DOHH2 (cell line): ENCODE measurements around the gene INTS14.

ENCODE experiments used
- H3F3A ChIP-seq: fragments of 200-600 bp; sonication (generic), shearing (Covaris generic); 2 replicates; pipeline ENCODE4 v1.6.0; 2016; ENCODE audit warnings: antibody characterized with exemption, mild to moderate bottlenecking; ENCODE audit not compliant: control insufficient read depth, insufficient read depth
- H3K27ac ChIP-seq: fragments of 200-600 bp; sonication (generic); 2 replicates; pipeline ENCODE4 v1.5.1; 2014; ENCODE audit warnings: low read depth, mild to moderate bottlenecking, low read length, moderate library complexity
- H3K27me3 ChIP-seq: fragments of 200-600 bp; sonication (generic); 2 replicates; pipeline ENCODE4 v1.6.1; 2014; ENCODE audit warnings: mild to moderate bottlenecking, low read length, mixed read lengths; ENCODE audit not compliant: control insufficient read depth
- H3K36me3 ChIP-seq: fragments of 200-600 bp; sonication (generic); 2 replicates; pipeline ENCODE4 v1.6.1; 2014; ENCODE audit warnings: mild to moderate bottlenecking, low read length, moderate library complexity, mixed read lengths; ENCODE audit not compliant: control insufficient read depth
- H3K4me1 ChIP-seq: fragments of 200-600 bp; sonication (generic); 2 replicates; pipeline ENCODE4 v1.6.1; 2014; ENCODE audit warnings: mild to moderate bottlenecking, low read length, mixed read lengths; ENCODE audit not compliant: control insufficient read depth
- H3K4me2 ChIP-seq: fragments of 200-600 bp; sonication (generic); 2 replicates; pipeline ENCODE4 v1.6.0; 2014; ENCODE audit warnings: mild to moderate bottlenecking, low read length, moderate library complexity
- H3K4me3 ChIP-seq: fragments of 200-600 bp; sonication (generic); 2 replicates; pipeline ENCODE4 v1.5.1; 2014; ENCODE audit warnings: mild to moderate bottlenecking, low read length, mixed read lengths
- H3K79me2 ChIP-seq: fragments of 200-600 bp; sonication (generic); 2 replicates; pipeline ENCODE4 v1.6.1; 2014; ENCODE audit warnings: mild to moderate bottlenecking, low read length, mixed read lengths; ENCODE audit not compliant: control insufficient read depth
- H3K9me2 ChIP-seq: fragments of 200-600 bp; sonication (generic); replicated peaks from 2 replicates; pipeline ENCODE4 v1.6.1; 2014; ENCODE audit warnings: mild to moderate bottlenecking, low read length, mixed read lengths; ENCODE audit not compliant: control insufficient read depth
- H3K9me3 ChIP-seq: fragments of 200-600 bp; sonication (generic); 2 replicates; pipeline ENCODE4 v1.6.1; 2014; ENCODE audit warnings: antibody characterized with exemption, low read length, mixed read lengths; ENCODE audit not compliant: control insufficient read depth, insufficient read depth
- H4K20me1 ChIP-seq: fragments of 200-600 bp; sonication (generic); 2 replicates; pipeline ENCODE4 v1.6.0; 2014; ENCODE audit warnings: low read depth, mild to moderate bottlenecking, antibody characterized with exemption, low read length, moderate library complexity; ENCODE audit not compliant: control insufficient read depth, insufficient read depth
- EZH2phosphoT487 ChIP-seq: fragments of 200-600 bp; sonication (generic); IDR thresholded peaks from 2 replicates; pipeline ENCODE4 v1.6.1; 2017; ENCODE audit warnings: borderline replicate concordance, mild to moderate bottlenecking, antibody characterized with exemption, low read length, moderate library complexity, mixed read lengths
- TF ChIP-seq, protein P1 (sequence below): fragments of 200-600 bp; sonication (generic); IDR thresholded peaks from one replicate; pipeline ENCODE4 v1.5.1; 2014; ENCODE audit warnings: antibody characterized with exemption, mild to moderate bottlenecking, low read depth, low read length; ENCODE audit not compliant: poor library complexity, severe bottlenecking

Gene INTS14

DNA sequence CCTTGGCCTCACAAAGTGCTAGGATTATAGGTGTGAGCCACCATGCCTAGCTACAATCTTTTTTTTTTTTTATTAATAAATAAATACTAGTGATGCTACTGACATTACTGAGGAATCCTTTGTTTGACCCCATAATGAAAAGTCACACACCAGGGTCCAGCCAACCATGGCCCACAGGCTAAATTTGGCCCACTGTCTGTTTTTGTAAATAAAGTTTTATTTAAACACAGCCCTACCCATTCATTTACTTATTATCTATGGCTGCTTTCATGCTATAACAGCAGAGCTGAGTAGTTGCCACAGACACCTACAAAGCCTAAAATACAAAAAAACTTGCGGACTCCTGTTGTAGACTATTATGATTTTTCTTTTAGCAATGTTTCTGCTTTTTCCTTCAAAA lies 7.4 kb downstream of the INTS14 start:
- H3K4me3 ChIP-seq, result no peak overlapping the region
- H3K9me3 ChIP-seq, result no peaks in the 10 kb centered on the region
- H3K27ac ChIP-seq, result no peak overlapping the region
- H3K27me3 ChIP-seq, result no peaks in the 10 kb centered on the region
- peaks cover 72% of the 10 kb centered on the region for H3K36me3 ChIP-seq
- H3K79me2 ChIP-seq, result peaks cover 46% of the 10 kb centered on the region
- H3K4me2 ChIP-seq, result no peak overlapping the region
- no peaks in the 10 kb centered on the region for H4K20me1 ChIP-seq
- TF ChIP-seq, protein P1, sequence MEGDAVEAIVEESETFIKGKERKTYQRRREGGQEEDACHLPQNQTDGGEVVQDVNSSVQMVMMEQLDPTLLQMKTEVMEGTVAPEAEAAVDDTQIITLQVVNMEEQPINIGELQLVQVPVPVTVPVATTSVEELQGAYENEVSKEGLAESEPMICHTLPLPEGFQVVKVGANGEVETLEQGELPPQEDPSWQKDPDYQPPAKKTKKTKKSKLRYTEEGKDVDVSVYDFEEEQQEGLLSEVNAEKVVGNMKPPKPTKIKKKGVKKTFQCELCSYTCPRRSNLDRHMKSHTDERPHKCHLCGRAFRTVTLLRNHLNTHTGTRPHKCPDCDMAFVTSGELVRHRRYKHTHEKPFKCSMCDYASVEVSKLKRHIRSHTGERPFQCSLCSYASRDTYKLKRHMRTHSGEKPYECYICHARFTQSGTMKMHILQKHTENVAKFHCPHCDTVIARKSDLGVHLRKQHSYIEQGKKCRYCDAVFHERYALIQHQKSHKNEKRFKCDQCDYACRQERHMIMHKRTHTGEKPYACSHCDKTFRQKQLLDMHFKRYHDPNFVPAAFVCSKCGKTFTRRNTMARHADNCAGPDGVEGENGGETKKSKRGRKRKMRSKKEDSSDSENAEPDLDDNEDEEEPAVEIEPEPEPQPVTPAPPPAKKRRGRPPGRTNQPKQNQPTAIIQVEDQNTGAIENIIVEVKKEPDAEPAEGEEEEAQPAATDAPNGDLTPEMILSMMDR, result no peak
- no peak for TF ChIP-seq EZH2phosphoT487
- H3K4me1 ChIP-seq, result peaks cover 4% of the 10 kb centered on the region
- H3K9me2 ChIP-seq, result no peaks in the 10 kb centered on the region
- H3F3A ChIP-seq, result peaks cover 2% of the 10 kb centered on the region; the same call in 1 of the 2 replicates

DNA sequence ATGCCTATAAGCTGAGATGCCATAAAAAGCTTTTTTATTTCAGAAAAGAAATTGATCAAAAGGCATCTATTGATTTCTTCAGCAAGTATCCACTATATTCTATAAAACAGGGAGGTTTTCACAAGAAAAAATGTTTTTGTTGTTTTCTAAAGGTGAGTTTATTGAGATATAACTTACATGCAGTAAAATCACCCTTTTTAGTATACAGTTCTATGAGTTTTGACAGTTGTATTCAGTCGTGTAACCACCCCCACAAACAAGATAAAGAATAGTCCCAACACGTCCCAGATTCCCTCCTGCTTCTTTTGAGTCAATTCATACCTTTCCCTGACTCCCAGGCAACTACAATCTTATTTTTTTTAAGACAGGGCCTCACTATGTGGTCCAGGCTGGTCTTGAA lies 7.8 kb downstream of the INTS14 start:
- H3K9me3 ChIP-seq, result no peaks in the 10 kb centered on the region
- peaks cover 2% of the 10 kb centered on the region; the same call in 1 of the 2 replicates for H3F3A ChIP-seq
- TF ChIP-seq, protein P1, result no peak
- TF ChIP-seq EZH2phosphoT487, result no peak
- H3K4me3 ChIP-seq, result no peak overlapping the region
- H3K4me1 ChIP-seq, result 0 out of 2 replicates have a peak, but pooled peaks cover 3% of the 10 kb centered on the region
- no peak overlapping the region for H3K27ac ChIP-seq
- H3K36me3 ChIP-seq, result peaks cover 75% of the 10 kb centered on the region
- H3K27me3 ChIP-seq, result no peaks in the 10 kb centered on the region
- H4K20me1 ChIP-seq, result no peaks in the 10 kb centered on the region
- no peaks in the 10 kb centered on the region for H3K9me2 ChIP-seq
- peaks cover 42% of the 10 kb centered on the region for H3K79me2 ChIP-seq
- no peak overlapping the region for H3K4me2 ChIP-seq

DNA sequence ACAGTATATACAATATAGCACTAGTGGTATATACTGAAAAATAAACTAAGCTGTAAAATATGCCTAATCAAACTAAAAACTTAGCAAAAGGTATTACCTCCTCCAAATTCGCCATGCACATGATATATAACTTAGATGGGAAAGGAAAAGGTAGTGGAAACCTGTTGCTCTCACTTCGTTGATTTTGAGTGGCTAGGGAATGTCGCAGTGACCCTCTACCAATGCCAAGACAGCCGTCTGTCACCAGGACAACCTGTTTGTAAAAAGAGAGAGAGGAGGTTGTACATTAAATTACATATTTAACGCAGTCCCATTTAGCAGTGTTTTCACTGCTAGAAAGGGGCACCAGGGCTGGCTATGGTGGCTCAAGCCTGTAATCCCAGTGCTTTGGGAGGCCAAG lies 11.3 kb downstream of the INTS14 start:
- Histone ChIP-seq H3K36me3 (peaks cover 84% of the 10 kb centered on the region), H3K4me2 (no peak overlapping the region), H3K9me3 (no peaks in the 10 kb centered on the region), H3K9me2 (no peaks in the 10 kb centered on the region), H3K4me3 (no peak overlapping the region), H3K27ac (no peak overlapping the region), H3K79me2 (peaks cover 12% of the 10 kb centered on the region), H4K20me1 (no peaks in the 10 kb centered on the region), H3K4me1 (0 out of 2 replicates have a peak, but pooled peaks cover 3% of the 10 kb centered on the region), H3F3A (no peaks in the 10 kb centered on the region), H3K27me3 (no peaks in the 10 kb centered on the region)
- TF ChIP-seq EZH2phosphoT487, result no peak
- TF ChIP-seq, protein P1, result no peak
